CD4-positive, alpha-beta T cell treated with Interleukin-17A for 4 hours (primary cell): Measurements from ENCODE around the gene ZBTB7C.

Source experiments
- DNase-seq: peaks from one replicate; pipeline ENCODE4 v3.0.0-alpha.2; 2020; ENCODE audit warnings: mixed read lengths

The ZBTB7C gene

DNA sequence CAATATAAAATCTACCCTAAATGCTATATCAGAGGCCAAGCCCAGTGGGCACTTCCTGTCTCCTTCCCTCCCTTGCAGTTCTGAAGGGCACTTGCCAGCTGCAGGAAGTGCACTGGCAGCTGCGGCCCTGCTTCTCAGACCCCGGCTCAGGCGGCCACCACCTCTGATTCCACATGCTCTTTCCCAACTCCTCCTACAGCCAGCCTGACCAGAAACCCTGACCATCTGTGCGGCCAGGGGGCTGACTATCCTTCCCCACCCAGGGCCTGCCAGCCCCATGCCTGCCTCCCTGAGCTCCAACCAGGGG, 88.6 kb downstream of the ZBTB7C start:
- no peak for DNase-seq

DNA sequence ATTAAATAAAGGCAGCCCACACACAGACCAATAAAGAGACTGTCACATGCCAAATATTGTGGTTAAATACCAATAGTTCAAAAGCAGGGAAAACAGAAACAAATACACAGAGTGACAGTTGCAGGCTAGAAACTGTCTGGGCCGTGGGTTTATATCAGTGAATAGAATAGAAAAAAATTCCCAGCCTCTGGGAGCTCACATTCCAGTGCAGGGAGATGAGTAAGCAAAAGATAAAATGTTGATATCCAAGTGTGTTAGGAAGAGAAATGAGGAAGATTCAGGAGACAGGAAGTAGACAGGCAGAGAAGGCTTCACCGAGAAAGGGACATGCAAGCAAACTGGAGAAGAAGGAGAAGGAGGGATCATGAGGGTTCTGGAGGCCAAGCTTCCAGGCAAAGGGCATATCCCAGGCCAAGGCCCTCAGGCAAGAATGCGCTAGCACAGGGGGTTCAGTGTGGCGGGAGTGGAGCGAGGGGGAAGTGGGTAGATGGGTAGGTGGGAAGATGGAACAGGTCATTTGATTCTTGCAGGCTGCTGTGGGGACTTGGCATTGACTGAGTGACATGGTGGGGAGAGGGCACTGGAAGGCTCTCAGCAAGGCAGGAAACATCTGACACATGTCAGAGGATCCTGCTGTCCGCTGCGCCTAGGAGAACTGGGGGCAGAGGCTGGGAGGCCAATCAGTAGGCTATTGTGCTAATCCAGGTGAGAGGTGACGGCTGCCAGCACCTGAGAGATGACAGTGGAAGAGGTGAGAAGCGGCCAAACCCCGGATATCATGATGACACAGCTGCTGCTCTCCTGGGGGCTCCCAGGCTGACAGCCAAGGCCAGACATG, 89.2 kb downstream of the ZBTB7C start:
- no peak for DNase-seq

DNA sequence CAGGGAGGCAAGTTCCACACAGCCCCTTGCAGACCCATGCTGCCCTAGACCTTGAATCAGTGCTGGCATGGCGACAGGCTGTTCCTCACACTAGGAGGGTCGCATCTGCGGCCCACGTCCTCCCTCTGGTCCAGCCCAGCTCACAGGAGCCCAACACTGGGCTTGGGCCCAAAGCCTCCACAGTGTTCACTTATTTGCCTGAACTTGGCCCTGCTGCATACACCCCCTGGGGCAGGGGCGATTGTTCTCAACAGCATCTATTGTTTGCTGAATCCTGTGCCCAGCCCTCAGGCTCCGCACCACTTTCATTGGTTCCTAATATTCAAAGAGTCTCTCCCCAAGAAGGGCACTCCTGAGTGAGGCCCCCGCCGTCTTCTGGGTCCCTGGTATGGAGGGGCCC, 90.7 kb downstream of the ZBTB7C start:
- DNase-seq, result no peak

DNA sequence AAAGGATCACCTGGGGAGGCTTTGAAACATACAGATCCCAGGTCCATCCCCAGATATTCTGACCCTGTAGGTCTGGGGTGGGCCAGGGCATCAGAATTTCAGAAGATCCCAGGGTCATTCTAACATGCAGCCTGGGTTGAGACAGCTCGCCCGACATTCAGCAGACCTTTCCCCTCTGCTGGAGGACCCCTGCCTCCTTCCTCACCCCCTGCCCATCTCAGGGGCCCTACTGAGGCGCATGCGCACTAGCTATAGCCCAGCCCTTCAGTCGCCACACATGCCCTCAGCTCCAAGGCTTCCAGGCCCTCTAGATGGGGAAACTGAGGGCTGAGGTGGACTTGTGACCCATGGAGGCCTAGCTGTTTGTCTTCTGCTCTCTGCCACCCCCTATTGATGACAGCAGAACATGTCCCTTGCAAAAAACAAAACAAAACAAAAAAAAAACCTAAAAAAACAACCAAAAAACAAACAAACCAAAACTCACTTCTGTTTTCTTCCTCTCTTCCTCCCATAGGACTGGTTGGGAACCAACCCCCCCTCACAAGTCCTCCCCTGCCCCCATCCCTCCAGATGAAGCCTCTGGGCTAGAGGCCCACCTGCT, 91.3 kb downstream of the ZBTB7C start:
- DNase-seq, result no peak

DNA sequence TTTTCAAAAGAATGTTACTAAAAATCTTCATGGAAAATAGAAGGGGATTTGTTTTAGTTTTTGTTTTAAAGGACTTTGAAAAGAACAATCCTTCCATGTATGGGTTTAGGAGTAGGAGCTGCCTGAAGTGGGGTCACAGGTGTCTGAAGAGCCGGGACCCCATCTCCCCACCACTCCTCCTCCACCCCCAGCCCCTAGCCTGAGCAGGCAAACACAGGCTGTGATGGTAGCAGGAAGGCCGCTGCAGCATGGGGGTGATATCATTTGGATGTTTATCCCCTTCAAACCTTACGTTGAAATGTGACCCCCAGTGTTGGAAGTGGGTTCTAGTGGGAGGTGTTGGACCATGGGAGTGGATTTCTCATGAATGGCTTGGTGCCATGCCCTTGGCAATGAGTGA, 93.0 kb downstream of the ZBTB7C start:
- no peak for DNase-seq

DNA sequence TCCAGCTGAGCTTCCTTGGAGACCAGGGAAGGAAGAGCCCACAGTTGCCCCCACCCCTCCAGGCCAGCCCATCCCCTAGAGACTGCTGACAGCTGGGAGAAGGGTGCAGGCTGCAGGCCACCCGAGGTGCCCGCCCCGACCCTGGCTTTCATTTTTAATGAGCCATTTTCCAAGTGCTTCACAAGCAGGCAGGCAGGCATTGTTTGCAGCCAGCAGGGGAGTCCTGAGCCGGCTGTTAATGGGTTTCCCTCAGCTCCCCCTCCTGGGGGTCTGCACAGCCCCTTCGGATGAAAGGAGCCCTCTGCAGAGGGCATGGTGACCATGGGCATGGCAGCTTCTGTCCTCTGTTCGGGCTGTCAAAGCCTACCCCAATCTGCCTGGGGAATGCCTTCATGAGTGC, 94.5 kb downstream of the ZBTB7C start:
- no peak for DNase-seq

DNA sequence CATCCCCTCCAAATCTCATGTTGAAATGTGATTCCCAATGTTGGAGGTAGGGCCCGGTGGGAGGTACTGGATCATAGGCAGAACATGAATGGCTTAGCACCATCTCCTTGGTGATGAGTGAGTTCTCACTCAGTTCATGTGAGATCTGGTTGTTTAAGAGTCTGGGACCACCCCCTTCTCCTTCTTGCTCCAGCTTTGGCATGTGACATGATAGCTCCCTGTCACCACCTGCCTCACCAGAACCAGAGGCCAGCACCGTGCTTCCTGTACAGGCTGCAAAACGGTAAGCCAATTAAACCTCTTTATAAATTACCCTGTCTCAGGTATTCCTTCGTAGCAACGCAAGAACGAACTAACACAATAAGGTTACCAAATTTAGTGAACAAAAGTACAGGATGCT, 95.4 kb downstream of the ZBTB7C start:
- no peak for DNase-seq

DNA sequence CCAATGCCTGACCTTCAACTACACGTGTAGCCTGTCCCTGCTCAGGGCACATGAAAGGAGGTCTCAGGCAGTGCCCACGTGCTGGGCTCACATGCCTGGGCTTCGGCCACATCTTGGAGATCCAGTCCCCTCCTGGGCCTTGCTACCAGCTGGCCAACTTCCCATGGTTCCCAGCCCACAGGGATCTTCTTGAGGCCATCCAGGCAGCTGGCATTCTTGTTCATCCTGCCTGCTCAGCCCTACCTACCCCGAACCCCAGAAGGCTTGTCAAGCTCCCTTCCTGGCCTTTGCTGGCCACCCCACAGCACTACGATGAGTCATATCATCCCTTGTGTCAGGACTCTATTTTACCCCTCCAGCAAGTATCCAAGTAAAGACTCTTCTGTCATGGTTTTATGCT, 97.1 kb downstream of the ZBTB7C start:
- DNase-seq, result no peak

DNA sequence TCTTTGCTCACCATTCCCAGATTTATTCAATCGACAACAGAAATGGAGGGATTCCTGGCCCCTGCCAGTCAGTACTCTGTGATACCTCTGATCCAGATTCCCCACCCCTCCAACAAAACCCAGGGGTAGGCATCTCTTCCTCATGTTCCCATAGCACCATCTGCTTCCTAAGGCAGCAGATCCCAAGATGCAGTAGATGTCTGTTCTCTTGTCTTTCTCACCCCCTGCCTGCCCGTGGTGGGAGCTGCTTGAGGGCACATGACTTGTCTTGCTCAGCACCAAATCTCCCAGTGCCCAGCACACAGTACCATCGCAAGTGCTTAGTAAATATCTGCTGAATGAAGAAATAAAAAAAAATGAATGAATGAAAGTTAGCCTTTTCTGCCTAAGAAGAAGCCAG, 98.2 kb downstream of the ZBTB7C start:
- no peak for DNase-seq

DNA sequence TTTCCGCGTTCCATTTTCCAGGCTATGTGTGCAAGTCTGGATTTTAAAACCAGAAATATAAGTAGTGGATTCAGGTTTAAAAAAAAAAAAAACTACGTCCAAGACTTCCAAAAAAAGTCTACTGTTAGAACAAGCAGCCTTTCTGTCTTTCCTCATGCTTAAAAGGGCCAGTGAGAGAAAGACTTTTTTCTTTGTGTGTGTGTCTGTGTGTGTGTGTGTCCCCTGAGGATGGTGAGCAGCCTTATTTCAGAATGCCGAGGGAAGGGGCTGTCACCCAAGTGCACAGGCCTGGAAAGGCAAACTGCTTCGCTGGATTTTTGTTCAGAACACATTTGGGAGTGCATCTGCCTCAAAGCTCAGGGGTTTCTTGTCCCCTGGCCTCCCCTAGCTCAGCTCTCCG, 98.8 kb downstream of the ZBTB7C start:
- no peak for DNase-seq

DNA sequence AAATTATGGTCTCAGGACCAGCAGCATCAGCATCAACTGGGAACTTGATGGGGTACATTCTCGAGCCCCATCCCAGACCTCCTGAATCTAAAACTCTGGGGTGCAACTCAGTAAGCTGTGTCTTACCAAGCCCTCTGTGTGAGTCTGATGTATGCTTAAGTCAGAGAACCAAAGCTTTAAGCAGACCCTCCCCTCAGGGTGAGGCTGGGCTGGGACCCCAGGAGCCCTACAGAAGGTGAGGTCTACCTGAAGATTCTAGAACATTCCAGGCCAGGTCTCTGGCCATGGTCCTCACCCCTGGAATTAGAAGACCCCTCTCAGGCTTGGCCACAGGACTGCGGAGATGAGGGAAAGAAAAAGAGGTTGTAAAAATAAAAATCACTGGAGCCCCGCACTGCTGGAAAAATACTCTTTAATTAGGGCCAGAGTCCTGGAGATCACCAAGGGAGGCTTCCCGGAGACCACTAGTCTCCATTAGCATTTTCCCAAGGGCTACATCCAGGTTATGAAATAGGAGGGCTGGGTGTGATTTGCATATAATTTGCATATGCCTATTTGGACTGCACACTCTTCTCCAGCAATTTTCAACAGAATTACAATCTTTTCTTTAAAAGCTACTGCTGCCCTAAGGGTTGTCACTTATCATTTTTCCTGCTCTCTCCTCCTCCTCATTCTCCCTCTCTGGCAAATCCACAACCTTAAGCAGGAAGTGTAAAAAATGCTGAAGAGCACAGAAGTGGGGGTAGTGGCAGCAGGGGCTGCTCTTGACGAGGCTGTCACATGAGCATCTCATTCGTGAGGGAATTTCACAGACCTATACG, 100.2 kb downstream of the ZBTB7C start:
- no peak for DNase-seq

DNA sequence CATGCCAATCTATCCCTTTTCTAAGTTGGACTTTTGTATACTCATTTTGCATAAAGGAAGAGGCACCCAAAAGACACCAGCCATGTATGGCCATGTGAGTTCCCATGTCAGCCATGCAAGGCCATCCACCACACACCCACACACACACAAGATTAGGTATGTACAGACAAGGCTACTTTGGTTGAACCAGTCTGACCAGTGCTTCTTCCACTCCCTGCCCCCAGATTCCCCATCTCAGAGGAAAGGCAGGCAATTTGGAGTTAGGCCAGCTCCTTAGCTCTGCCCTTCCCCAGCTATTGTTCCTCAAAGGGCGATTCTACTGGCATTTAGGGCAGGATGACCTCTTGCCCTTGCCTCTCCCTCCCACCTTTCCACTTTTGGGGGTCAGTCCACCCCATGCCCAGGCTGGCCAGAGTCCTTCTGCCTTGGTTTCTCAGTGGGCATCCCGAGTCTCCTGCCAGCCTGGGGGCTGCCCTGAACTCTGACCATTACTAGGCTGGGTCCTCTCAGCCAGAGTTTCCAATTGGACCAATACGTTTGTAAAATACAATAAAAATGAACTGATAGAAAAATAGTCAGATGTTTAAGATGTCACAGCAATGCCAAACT, 101.1 kb downstream of the ZBTB7C start:
- no peak for DNase-seq

DNA sequence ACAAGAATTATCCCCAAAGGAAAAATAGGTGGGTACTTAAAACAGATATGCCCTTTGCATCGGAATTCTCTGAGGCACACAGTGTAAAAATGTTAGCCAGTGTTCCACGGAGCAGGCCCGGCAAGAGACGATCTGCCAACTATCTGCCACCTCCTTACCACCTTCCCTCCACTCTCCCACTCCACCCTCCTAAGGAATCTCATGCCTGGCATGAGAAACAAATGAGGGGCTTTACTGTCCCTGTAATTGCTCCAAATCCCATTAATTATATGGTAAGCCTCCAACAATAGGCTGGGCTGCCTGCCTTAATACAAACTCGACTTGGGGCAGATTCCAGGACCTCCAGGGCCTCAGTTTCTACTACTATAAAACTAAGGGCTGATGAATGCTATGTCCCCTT, 102.3 kb downstream of the ZBTB7C start:
- DNase-seq, result no peak

DNA sequence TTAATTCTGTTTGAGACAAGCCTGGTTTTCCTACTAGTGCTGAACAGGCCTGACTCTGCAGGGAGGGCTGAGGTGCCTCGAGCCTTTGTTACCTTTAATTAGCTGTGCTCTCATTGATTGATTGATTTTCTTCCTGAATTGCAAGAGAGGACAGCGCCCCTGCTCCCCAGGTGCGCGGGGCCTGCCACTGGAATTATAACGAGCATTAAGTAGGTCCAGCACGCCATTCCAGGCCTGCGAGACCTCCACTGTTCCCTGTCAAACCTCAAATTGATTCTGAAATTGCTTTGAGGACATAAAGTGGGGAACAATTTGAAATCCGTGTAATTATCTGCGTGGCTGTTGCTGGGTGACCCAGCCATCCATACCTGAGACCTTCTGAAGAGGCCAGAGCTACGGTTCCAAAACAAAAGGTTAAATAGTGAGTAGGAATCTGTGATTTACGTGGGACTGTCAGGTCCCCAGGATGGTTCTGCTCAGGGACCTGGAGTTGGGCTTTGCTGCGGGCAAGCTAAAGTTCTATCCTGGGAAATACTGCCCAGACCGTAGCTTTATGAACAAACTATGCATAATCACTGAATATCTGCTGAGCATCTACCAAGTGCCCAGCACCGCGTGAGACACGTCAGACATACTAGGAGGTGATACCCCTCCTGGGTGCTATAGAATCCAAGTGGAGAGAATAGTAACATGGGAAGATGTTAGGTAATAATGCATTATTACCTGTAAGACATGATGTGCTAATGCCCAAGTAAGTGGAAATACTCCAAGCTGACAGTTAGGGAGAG, 104.1 kb downstream of the ZBTB7C start:
- no peak for DNase-seq

DNA sequence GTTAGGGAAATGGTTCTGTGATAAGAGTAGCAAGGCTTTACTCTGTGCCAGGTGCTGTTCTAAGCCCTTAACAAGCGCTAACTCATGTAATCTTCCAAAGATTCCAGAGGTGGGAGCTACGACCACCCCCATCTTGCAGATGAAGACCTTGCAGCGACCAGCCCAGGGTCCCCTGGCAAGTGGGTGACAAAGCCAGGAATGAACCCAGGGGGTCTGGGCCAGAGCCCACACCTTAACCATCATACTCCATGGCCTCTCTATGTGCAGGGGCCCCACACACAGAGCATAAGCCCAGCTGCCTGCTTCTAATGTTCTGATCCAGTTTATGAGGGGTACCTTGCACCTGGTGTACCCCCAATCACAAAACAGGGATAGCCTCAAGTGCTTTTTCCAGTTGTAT, 105.3 kb downstream of the ZBTB7C start:
- no peak for DNase-seq

DNA sequence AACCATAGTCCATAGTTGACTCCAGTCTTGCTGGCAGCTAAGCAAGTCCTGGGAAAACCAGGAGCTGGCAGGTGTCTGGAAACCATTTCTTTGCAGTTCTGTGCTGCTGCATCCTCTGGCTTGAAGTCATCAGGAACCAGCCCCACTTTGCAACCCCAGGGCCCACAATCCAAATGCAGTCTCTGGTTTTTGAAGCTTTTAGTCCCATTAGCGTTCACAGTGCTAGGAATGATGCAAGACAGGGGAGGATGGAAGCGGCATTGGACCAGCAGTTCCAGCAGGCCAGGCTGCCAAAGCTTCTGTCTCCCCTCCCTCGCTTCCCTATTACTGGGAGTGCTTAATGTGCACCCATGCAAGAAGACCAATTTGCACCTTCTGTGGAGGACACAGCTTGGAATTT, 106.4 kb downstream of the ZBTB7C start:
- no peak for DNase-seq

DNA sequence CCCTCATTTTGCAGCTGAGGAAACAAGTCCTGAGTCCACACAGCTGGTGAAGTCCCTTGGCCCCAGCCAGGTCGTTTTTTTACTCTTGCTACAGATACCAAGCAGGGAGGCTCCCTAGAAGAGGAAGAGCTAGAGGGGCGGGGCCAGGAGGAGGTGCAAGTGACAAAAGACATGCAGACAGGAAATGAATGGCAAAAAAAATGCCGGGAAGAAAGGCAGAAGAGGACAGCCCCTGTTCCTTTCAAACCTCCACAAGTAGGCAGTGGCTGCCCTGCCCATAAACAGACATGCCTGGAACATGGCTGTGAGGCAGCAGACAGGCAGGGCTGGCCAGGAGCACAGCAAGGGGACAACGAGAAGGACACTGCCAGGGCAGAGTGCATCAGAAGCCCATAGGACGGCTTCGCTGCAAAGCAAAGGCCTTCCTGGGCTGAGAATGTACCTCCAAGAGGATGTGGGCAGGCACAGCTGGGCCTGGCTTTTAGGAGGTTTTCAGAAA, 108.7 kb downstream of the ZBTB7C start:
- DNase-seq, result peak; percentile 13

DNA sequence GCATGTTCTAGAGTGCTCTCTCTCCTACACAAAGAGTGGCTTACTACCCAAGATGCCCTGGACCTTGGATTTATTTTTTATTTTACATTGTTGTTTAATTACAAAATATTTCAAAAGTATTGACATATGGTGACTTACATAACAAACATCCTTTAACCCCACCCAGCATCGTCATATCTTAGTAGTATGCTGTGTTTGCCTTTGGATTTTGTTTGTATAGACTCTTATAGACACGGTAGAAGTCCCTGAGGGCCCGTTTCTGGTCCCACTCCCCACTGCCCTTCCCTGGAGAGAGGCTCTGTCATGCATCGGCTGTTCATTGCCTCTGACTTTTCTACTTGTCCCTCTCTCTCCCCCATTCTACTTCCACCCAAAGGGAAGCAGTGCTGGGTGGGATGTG, 112.0 kb downstream of the ZBTB7C start:
- no peak for DNase-seq

DNA sequence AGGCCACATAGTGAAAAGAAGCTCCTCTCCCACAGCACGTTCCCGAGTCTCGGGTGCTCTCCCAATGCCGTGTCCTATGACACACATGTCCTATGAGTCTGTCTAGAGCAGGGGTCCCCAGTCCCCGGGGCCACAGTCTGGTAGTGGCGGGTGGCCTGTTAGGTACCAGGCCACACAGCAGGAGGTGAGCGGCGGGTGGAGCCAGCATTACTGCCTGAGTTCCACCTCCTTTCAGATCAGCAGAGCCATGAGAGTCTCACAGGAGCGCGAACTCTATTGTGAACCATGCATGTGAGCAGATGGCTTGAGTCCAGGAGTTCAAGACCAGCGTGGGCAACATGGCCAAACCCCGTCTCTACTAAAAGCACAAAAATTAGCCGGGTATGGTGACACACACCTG, 112.6 kb downstream of the ZBTB7C start:
- DNase-seq, result no peak

DNA sequence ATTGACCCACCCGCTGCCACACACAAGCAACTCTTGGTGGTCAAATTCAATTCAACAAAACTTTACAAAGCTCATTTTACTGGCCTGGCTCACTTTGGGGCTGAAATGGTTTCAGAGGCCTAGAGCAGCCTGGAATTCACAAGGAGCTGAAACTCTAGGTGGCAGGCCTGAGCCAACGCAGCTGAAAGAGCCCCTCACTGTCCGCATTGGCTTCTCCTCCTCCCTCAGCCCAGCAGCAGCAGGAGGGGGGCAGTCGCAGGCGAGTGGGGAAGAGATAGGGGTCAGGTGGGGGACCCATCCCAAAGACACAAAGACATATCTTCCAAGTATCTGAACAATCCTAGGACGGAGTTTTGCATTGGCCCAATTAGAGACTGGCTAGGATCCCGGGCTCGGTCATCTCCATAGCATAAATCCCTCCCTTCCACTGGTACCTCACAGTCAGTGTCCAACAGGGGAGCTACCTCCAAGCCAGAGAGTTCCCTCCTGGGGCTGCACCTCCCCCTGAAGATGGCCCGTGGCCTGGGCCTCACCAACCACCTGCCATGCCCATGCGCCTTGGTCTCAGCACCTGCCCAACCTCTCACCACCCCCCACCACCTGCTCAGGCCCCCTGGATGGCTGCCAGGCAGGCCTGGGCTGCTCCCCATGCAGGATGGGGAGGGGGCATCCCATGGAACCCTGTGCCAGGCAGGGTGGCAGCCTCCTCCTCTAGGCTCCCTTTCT, 113.4 kb downstream of the ZBTB7C start:
- no peak for DNase-seq

DNA sequence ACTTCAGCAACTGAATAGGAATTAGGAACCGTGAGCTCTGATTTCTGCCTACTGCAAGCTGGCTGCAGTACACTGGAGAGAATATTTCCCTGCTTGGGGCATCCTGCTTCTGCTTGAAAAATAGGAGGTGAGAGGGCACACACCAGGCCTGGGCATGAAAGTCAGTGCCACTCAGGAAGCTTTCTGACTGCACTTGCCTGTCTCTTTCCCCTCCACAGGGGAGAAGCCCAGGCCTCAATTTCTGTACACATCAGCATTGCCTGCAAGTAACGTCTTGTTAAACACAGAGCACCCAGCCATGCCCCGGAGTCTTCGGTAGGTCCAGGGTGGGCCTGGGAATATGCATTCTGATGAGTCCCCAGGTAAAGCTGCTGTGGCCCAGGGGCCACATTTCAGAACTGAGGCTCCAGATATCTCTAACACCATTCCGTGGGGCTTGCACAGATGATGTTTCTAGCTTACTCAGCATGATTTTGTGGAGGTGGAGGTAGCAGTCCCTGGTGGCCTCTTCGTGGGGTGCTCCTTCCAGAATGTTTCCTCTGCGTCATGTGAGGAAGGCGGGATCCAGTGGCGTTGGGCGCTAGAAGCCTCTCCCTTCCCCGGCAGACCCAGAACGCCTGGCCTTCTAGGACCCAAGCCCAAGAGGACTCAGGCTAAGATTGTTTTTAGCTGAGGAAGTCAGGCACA, 114.1 kb downstream of the ZBTB7C start:
- no peak for DNase-seq
